Activated CD4-positive, alpha-beta T cell treated with anti-CD3 and anti-CD28 coated beads, Interleukin-10, Interleukin-2, amounts not matched to agents 100 ng/mL and 50 ng/mL, durations not matched to agents 16 hours and 8 hours (primary cell): ENCODE data around the gene NODAL.

Experiments used
- DNase-seq: peaks from one replicate; pipeline ENCODE4 v3.0.0-alpha.2; 2020

NODAL gene

DNA sequence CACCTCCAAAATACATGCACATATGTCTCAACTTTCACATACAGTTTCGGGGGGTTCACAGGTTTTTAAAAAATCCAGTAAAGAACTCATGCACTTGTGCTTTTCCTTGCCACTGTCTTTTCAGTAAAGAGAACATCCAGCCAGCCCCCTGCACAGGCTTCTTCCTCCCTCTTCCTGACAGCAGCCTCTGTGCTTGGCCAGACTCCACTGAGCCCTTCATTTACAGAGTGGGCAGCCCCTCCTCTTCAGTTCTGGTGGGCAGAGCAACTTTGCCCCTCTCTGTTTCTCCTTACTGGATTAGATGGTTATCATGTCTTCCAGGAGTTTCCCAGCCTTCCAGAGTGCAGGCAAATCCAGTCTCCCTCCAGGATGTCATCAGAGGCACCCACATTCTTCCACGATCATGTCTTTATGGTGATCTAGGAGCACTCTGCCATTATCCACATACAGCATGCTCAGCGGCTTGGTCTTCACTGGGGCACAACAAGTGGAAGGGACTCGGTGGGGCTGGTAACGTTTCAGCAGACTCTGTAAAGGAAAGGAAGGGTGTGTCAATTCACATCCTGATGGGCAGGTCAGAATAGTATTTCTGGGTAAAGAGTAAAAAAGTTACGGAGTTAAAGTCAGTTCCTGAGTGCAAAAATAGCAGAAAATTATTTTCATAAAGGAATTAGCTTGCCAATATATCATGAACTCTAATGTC is 8.8 kb downstream of the NODAL start:
- DNase-seq, result no peak

DNA sequence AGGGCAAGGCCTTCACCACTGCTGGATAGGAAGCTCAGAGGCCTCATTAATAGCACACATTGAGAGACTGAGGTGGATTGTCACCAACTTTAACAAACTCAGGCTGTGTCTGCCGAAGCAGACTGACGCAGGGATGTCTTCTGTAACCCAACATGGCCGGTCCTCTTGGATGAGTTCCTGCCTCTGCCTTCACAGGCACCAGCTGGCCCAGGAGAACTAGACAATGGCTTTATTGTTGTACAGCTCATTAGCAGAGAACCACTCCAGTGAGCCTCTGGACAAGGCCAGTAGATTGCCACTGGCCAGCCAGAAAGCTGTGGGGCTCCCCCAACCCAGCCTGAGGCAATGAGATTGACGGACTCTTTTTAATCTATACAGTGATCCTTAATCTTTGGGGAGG is 9.4 kb downstream of the NODAL start:
- no peak for DNase-seq

GRCh38 chr10:70430493-70431445 is 10.7 kb downstream of the NODAL start:
- DNase-seq, result no peak

DNA sequence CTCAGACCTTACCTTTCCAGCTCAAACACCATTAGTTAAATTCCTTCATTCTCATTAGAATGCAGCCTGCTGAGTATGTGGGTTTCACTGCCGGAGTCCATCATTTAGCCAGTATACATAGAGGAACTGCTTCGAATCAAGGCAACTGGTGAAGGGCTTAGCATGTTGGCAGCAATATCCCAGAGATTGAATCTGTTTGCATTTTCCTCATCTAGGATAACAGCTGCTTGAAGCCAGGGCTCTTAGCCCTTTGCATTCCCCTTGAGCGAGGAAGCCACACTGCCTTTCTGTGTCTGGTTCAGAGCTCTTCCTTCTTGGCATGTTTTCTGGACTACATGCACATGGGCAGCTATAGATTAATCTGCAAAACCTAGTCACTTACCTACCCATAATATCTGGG is 14.7 kb downstream of the NODAL start:
- DNase-seq, result no peak

DNA sequence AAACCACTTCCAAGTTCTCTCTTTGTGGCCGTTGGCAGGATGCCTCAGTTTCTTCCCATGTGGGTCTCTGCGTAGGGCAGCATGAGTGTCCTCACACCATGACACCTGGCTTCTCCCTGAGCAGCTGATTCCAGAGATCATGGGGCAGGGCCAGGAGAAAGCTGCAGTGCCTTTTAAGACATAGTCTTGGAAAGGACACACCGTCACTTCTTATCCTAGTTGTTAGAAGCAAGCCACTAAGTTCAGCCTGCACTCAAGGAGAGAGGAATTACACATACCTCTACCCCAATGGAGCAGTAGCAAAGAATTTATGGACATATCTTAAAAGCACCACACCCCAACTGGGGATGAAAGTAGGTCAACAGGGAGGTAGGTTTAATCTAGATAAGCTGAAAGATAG is 16.4 kb downstream of the NODAL start:
- DNase-seq, result no peak

DNA sequence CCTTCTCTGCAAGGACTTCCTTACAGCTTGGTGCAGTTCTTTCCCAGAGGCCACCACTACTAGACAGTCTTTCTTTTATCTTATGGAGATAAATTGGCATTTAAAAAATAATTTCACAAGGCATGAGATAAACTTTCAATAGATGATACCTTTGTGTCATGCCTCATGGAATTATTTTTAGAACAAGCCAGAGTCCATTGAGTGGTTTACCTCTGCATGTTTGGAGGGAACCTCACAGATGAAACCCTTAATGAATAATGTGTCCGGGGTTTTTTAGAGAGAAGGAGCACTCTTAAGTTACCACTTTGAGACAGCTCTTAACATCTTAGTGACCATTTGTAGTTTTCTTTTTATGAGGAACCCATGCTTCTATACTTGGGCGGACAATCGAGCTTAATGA is 17.2 kb downstream of the NODAL start:
- DNase-seq, result no peak

- DNase-seq, result no peak
Measured at GRCh38 chr10:70418713-70419112, 22.8 kb downstream of the NODAL start.

DNA sequence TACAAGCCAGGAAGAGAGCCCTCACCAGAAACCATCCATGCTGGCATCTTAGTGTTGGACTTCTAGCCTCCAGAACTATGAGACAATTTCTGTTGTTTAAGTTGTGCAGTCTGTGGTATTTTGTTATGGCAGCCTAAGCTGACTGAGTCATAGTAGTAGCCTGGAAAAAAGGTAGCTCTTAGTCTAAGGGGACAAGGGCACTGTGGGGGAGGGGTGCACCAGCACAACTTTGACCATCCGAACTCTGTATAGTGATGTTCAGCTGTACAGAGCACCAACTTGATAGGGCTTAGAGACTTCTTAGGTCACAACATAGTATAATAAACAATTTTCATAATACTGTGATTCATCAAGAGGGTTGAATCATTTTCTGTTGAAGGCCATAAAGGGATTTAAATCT is 23.3 kb downstream of the NODAL start:
- DNase-seq, result peak; percentile 19

- DNase-seq, result peak; percentile 45
Measured at GRCh38 chr10:70417568-70417967, 23.9 kb downstream of the NODAL start.

- DNase-seq, result no peak
Measured at GRCh38 chr10:70412356-70412755, 29.1 kb downstream of the NODAL start.

DNA sequence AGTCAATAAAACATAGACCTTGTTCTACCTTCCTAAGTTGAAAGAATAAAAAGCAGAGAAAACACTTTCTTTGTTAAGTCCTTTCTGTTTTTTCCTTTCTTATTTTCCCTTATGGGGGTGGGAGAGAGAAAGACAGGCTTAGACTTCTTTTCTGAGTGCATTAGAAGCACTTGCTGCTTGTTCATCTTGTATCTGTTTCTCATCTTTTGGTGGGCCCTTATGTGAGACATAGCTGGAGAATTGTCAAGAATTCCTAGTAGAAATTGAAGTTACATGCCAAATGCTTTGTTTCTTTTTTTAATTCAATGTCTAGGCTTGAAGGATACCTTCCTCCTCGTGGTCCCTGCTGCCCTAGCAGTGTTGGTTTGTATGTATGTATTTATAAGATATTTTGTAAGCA is 30.9 kb downstream of the NODAL start:
- DNase-seq, result no peak

DNA sequence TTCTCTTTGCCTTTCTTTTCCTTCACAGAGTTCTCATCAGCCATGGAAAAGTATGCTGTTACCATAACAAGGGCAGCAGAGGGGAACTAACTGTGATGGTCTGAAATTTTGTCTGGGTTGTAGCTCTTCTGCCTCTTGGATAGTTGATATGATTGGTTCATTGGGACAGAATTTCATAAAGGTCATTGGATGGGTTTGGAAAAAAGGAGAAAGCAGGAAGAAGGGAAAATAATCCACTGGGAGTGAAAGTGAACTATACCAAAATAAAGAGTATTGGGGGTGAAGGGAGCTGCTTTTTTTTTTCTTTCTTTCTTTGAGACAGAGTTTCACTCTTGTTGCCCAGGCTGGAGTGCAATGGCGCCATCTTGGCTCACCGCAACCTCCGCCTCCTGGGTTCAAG is 31.7 kb downstream of the NODAL start:
- DNase-seq, result no peak

DNA sequence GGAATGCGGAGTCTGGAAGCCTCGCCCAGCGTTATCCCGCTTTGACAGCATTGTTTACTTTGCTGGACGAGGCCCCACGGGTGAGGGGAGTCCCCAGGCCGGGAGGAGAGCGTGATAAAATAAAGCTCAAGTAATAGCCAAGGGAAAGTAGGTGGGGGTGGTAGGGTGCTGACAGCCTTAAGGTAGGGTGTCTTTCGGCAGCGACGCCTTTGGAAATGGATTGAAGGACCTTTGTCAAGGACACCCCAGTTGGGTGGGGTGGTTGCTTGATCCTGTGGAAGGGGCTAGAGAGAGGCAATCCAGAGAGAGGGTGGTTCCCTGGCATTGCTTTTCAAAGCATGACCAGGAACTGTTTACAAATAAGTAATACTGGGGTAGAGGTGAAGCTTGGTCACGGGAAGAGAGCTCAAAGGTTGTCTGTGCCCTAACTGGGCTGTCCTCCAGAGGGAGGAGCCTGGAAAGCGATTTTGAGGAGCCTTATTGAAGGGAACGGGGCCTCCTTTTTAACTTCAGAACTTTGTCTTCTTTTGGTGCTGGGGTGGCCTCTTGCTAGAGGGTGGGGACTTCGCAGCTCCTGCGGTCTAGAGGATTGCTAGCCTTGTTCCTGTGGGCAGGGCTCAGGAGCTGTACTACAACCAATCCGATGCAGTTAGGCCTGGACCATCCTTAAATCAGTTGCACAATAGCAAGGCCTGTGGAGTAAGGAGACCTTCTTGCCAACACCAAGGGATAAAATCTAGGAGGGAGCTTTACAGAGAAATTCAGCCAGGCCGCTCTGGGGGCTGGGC is 36.2 kb downstream of the NODAL start:
- peak; percentile 69 for DNase-seq

DNA sequence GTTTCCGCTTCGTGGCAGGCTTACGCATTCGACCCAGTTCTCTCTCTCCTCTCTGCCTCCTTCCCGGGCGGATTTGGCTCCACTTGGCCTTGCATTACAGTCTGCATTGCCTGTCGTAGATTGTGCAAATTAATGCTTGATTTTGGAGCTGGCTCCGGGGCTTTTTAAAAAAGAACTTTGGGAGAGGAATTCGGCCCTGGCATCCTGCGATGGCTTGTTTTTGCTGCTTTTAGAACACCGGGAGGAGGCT is 36.8 kb downstream of the NODAL start:
- no peak for DNase-seq

DNA sequence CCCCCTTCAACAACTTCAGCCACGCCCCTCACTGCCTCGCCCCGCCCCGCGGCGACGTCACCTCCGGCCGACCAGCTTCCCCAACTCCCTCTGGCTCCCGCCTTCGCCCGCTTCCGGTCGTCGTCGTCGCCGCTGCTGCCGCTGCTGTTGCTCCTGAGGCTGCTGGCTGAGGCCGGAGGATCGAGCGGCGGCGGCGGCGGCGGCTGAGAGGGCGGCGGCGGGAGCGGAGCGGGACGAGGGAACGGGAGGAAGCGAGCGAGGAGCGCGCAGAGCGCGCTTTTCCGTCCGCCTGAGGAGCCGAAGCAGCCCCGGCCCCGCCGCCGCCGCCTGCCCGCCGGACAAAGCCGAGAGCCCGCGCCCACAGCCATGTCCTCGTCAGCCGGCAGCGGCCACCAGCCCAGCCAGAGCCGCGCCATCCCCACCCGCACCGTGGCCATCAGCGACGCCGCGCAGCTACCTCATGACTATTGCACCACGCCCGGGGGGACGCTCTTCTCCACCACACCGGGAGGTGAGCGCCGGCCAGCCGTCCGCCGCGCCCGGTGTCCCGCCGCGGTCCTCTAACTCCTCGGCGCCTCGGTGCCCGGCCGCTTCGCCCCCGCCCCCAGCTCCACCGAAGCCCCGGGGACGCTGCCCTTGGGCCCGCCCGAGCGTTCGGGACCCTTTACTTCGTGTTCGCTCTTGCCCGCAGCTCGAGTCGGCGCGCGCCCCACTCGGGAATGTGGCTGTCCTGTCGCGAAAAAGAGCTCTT is 37.3 kb downstream of the NODAL start, which contains the start of gene EIF4EBP2:
TSS of gene EIF4EBP2 (plus strand) at position 110 of the 751 bp plus-strand sequence. CDS start at position 367, 257 bp downstream.
- DNase-seq, result peak; percentile 98

DNA sequence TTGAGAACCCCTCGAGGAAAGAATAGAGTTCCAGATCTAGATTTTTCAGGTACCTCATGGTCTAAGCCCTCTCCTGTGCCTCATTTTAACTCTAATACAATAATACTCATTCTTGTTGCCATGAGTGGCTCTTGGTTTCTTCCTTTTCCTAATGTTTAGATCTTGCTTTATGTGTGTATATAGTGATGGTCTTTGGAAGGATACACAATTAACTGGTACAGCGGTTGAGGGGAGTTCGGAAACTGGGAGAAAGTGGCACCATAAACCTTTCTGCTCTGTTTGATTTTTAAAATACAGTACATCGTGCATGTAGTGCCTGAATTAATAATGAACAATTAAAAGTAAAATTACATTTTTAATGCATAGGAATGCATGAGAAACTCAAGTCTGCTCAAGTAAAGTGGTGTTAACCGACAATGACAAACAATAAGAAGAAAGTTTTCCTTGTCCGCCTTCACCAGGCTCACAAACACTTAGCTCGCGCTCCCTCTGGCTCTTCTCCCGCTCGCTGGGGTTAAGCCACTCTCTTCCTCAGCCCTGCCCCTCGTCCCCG is 37.9 kb downstream of the NODAL start:
- no peak for DNase-seq

DNA sequence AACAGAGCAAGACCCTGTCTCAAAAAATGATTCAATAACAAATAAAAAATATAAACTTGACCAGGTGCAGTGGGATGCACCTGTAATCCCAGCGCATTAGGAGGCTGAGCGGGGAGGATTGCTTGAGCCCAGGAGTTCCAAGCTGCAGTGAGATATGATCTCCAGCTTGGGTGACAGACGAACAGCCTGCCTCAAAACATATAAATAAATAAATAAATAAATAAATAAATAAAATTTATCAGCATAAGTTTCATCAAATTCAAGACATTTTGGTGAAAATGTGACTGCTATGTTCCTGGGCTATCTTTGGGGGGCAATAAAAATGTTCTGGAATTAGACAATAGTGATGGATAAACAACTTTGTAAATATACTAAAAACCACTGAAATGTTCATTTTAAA is 42.3 kb downstream of the NODAL start:
- DNase-seq, result no peak

DNA sequence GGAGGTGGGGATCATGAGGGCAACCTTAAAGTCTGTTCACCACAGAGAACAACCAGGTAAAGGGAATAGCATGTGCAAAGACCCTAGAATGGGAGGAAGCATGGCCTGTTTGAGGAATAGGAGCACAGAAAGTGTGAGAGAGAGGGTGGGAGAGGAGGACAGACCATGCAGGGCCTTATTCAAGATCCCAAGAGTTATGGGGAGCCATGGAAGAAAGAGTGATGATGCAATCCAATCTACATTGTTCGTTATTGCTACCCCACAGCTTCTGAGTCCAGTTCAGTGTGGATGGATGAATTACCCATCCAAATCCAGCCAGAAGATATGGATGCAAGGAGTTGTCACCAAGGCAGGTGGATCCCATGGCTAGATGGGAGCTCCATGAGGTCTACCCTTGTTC is 45.3 kb downstream of the NODAL start:
- DNase-seq, result no peak

GRCh38 chr10:70391654-70392053 is 49.8 kb downstream of the NODAL start:
- DNase-seq, result no peak
